Measurements from ENCODE around the gene RYR3.
A peak's percentile ranks its signal among the peaks of the same experiment; 100 is the strongest.

The RYR3 gene

GRCh38 chr15:33371159-33371558, 60.4 kb downstream of the RYR3 start:
- TF ChIP-seq TOX (CRISPR knock-in tag; IDR thresholded peaks at IDR 0.05; ENCODE audit: borderline replicate concordance) (no peak), ISL1 (CRISPR knock-in tag; IDR thresholded peaks at IDR 0.05) (no peak), ZNF70 (CRISPR knock-in tag; IDR thresholded peaks at IDR 0.05) (no peak), ZFP30 (CRISPR knock-in tag; IDR thresholded peaks at IDR 0.05) (no peak), OSR1 (CRISPR knock-in tag; IDR thresholded peaks at IDR 0.05) (no peak), RARB (CRISPR knock-in tag; IDR thresholded peaks at IDR 0.05) (no peak), ESRRG (CRISPR knock-in tag; IDR thresholded peaks at IDR 0.05) (no peak)
- TF ChIP-seq, protein P1, sequence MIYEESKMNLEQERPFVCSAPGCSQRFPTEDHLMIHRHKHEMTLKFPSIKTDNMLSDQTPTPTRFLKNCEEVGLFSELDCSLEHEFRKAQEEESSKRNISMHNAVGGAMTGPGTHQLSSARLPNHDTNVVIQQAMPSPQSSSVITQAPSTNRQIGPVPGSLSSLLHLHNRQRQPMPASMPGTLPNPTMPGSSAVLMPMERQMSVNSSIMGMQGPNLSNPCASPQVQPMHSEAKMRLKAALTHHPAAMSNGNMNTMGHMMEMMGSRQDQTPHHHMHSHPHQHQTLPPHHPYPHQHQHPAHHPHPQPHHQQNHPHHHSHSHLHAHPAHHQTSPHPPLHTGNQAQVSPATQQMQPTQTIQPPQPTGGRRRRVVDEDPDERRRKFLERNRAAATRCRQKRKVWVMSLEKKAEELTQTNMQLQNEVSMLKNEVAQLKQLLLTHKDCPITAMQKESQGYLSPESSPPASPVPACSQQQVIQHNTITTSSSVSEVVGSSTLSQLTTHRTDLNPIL (CRISPR knock-in tag; IDR thresholded peaks at IDR 0.05; ENCODE audit: low read depth), result no peak
- TF ChIP-seq, protein P2, sequence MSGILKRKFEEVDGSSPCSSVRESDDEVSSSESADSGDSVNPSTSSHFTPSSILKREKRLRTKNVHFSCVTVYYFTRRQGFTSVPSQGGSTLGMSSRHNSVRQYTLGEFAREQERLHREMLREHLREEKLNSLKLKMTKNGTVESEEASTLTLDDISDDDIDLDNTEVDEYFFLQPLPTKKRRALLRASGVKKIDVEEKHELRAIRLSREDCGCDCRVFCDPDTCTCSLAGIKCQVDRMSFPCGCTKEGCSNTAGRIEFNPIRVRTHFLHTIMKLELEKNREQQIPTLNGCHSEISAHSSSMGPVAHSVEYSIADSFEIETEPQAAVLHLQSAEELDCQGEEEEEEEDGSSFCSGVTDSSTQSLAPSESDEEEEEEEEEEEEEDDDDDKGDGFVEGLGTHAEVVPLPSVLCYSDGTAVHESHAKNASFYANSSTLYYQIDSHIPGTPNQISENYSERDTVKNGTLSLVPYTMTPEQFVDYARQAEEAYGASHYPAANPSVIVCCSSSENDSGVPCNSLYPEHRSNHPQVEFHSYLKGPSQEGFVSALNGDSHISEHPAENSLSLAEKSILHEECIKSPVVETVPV (CRISPR knock-in tag; IDR thresholded peaks at IDR 0.05), result no peak
- TF ChIP-seq, protein P3, sequence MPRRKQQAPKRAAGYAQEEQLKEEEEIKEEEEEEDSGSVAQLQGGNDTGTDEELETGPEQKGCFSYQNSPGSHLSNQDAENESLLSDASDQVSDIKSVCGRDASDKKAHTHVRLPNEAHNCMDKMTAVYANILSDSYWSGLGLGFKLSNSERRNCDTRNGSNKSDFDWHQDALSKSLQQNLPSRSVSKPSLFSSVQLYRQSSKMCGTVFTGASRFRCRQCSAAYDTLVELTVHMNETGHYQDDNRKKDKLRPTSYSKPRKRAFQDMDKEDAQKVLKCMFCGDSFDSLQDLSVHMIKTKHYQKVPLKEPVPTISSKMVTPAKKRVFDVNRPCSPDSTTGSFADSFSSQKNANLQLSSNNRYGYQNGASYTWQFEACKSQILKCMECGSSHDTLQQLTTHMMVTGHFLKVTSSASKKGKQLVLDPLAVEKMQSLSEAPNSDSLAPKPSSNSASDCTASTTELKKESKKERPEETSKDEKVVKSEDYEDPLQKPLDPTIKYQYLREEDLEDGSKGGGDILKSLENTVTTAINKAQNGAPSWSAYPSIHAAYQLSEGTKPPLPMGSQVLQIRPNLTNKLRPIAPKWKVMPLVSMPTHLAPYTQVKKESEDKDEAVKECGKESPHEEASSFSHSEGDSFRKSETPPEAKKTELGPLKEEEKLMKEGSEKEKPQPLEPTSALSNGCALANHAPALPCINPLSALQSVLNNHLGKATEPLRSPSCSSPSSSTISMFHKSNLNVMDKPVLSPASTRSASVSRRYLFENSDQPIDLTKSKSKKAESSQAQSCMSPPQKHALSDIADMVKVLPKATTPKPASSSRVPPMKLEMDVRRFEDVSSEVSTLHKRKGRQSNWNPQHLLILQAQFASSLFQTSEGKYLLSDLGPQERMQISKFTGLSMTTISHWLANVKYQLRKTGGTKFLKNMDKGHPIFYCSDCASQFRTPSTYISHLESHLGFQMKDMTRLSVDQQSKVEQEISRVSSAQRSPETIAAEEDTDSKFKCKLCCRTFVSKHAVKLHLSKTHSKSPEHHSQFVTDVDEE (CRISPR knock-in tag; IDR thresholded peaks at IDR 0.05), result no peak
- TF ChIP-seq, protein P4, sequence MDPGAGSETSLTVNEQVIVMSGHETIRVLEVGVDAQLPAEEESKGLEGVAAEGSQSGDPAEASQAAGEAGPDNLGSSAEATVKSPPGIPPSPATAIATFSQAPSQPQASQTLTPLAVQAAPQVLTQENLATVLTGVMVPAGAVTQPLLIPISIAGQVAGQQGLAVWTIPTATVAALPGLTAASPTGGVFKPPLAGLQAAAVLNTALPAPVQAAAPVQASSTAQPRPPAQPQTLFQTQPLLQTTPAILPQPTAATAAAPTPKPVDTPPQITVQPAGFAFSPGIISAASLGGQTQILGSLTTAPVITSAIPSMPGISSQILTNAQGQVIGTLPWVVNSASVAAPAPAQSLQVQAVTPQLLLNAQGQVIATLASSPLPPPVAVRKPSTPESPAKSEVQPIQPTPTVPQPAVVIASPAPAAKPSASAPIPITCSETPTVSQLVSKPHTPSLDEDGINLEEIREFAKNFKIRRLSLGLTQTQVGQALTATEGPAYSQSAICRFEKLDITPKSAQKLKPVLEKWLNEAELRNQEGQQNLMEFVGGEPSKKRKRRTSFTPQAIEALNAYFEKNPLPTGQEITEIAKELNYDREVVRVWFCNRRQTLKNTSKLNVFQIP (CRISPR knock-in tag; IDR thresholded peaks at IDR 0.05; ENCODE audit: borderline replicate concordance, low read depth), result no peak
- ATAC-seq, result no peak

DNA sequence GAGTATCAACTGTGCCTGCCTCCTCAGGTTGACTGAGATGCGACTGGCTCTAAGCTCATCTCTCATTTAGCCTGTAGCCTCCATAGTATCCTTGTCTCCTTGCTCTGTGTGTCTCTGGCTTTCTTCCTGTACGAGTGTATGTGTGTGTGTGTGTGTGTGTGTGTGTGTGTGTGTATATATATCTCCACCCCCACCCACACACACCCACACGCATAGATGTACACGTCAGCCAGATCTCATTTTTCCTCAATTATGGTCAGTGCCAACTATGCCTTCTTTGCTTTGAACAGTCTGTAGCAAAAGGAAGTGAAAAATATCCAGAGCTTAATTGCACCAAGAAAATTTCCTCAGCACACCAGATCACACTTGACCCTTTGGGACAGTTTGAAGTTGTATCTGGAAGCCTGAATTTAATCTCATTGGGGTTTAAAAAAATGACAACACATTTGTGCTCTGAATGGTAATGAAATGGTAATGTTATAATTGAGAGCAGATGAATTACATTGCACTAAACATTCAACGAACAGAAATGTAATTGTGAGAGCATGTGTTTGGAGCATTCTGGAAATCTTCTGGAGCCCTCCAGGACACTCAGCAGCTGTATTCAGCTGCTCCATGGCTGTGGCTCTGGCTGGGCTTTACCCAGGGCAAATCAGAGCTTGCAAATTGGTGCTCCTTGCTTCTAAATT, 63.6 kb downstream of the RYR3 start:
- no peak for ATAC-seq
- TF ChIP-seq, protein P4 (CRISPR knock-in tag; IDR thresholded peaks at IDR 0.05; ENCODE audit: borderline replicate concordance, low read depth), result no peak
- TF ChIP-seq OSR1 (CRISPR knock-in tag; IDR thresholded peaks at IDR 0.05), result no peak
- TF ChIP-seq TCF4 (CRISPR knock-in tag; IDR thresholded peaks at IDR 0.05; ENCODE audit: borderline replicate concordance), result peak; percentile 68
- no peak for TF ChIP-seq ZFP30 (CRISPR knock-in tag; IDR thresholded peaks at IDR 0.05)

- ATAC-seq, result no peak
- TF ChIP-seq, protein P1 (CRISPR knock-in tag; IDR thresholded peaks at IDR 0.05; ENCODE audit: low read depth), result no peak
- TF ChIP-seq PPARA (CRISPR knock-in tag; IDR thresholded peaks at IDR 0.05; ENCODE audit: borderline replicate concordance) (no peak), OSR1 (CRISPR knock-in tag; IDR thresholded peaks at IDR 0.05) (no peak), SNAI2 (CRISPR knock-in tag; IDR thresholded peaks at IDR 0.05) (no peak)
These were observed 64.5 kb downstream of the RYR3 start for GRCh38 chr15:33375236-33375635.

DNA sequence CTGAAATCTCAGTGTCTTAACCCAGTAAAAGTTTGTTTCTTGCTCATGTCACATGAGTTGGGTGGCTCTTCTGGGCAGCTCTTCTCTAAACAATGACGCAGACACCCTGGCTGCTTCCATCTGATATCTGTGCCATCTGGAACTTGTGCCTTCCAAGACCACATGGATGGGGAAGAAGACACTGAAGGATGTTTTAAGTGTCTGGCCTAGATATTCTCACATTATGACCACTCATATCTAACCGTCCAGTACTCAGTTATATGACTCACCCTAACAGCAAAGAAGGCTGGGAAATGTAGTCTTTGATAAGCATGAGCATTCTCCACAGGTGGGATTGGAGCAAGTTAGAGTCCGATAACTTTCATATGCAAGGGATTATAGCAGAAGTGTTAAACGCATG, 66.4 kb downstream of the RYR3 start:
- no peak for ATAC-seq
- TF ChIP-seq ZNF8 (CRISPR knock-in tag; IDR thresholded peaks at IDR 0.05) (no peak), BACH2 (CRISPR knock-in tag; IDR thresholded peaks at IDR 0.05; ENCODE audit: borderline replicate concordance) (no peak), ZFP3 (CRISPR knock-in tag; IDR thresholded peaks at IDR 0.05) (no peak), SNAI2 (CRISPR knock-in tag; IDR thresholded peaks at IDR 0.05) (no peak), ZNF565 (CRISPR knock-in tag; conservative IDR thresholded peaks at IDR 0.05; ENCODE audit: low read depth) (no peak), ESRRG (CRISPR knock-in tag; IDR thresholded peaks at IDR 0.05) (no peak), ZC3H10 (CRISPR knock-in tag; IDR thresholded peaks at IDR 0.05) (no peak), ARNTL (CRISPR knock-in tag; IDR thresholded peaks at IDR 0.05; ENCODE audit: borderline replicate concordance, low read depth) (no peak), CSDC2 (CRISPR knock-in tag; IDR thresholded peaks at IDR 0.05) (no peak)
- TF ChIP-seq, protein P1 (CRISPR knock-in tag; IDR thresholded peaks at IDR 0.05; ENCODE audit: low read depth), result no peak
- TF ChIP-seq, protein P3 (CRISPR knock-in tag; IDR thresholded peaks at IDR 0.05), result no peak
